K562 (cell line): ENCODE measurements around the gene NIN. TPM values are rescaled to one million over a fixed set of nuclear protein-coding genes. Genes with fewer than 3 reads are reported as not detected.

Source experiments
- ATAC-seq: fragments of 200-7000 bp; cut with Tn5 transposase; 3 replicates; pipeline ENCODE4 v1.9.1; 2020; ENCODE audit warnings: moderate library complexity
- BruUV-seq: library from RNA; stranded (reverse); fragments of 400-500 nt; replicated peaks from 2 replicates; lab custom pipeline; 2021; lab: Mats Ljungman, UMichigan
- CTCF ChIA-PET: fragments of 300-600 bp; formaldehyde crosslinking; extraction: SDS; loops from one replicate; lab custom pipeline; 2021; ENCODE audit warnings: low intra/inter-chr PET ratio; lab: Yijun Ruan, JAX
- POLR2A ChIA-PET: fragments of 300-600, 350-650 bp; sonication (Branson Sonifier 250); formaldehyde crosslinking; extraction: SDS; loops from one replicate; lab custom pipeline; 2021; ENCODE audit warnings: antibody characterized with exemption, inconsistent platforms; lab: Yijun Ruan, JAX
- DNase-seq, 4 experiments: peaks; one replicate each; pipeline versions ENCODE4 v3.0.0 to v3.0.0-alpha.2; 2011 to 2018; ENCODE audit warnings: low spot score in 3 of 4, mixed read lengths in 3 of 4; ENCODE audit errors: extremely low read depth in 1 of 4
- FAIRE-seq: peaks from 2 replicates; lab custom pipeline; 2011; peaks lifted over from hg19 to GRCh38; lab: Jason Lieb, UNC
- H2AFZ ChIP-seq: 2 replicates; pipeline ENCODE4 v1.6.0; 2011; ENCODE audit warnings: low read depth, low read length, control low read depth, inconsistent platforms
- H3K27ac ChIP-seq: fragments of 200-600 bp; 3 replicates; pipeline ENCODE4 v1.8.0; 2011; ENCODE audit warnings: low read depth, mild to moderate bottlenecking, control low read depth, inconsistent platforms, low read length, moderate library complexity, mixed read lengths; ENCODE audit errors: extremely low read depth
- H3K27me3 ChIP-seq, 2 experiments: fragments of 300-600 bp in 1 of 2; 2 replicates in 1 of 2; 3 replicates in 1 of 2; pipeline versions ENCODE4 v1.6.0 to v1.8.0; 2011; ENCODE audit warnings: inconsistent platforms in 2 of 2, low read length in 2 of 2, mild to moderate bottlenecking in 1 of 2, mixed read lengths in 1 of 2, moderate library complexity in 1 of 2; ENCODE audit not compliant: control insufficient read depth in 2 of 2, insufficient read depth in 2 of 2
- H3K36me3 ChIP-seq: fragments of 300-600 bp; 3 replicates; pipeline ENCODE4 v1.8.0; 2011; ENCODE audit warnings: mild to moderate bottlenecking, low read length, inconsistent platforms; ENCODE audit not compliant: control insufficient read depth, insufficient read depth
- H3K4me1 ChIP-seq, 2 experiments: fragments of 200-600 bp in 1 of 2; replicated peaks in 1 of 2; 2 replicates in 1 of 2; 3 replicates in 1 of 2; pipeline versions ENCODE4 v1.5.1 to v1.8.0; 2011; ENCODE audit warnings: inconsistent platforms in 2 of 2, low read length in 2 of 2, mild to moderate bottlenecking in 1 of 2, mixed read lengths in 1 of 2, moderate library complexity in 1 of 2; ENCODE audit not compliant: control insufficient read depth in 2 of 2, insufficient read depth in 2 of 2
- H3K4me2 ChIP-seq: 2 replicates; pipeline ENCODE4 v1.6.1; 2011; ENCODE audit warnings: low read length, control low read depth, inconsistent platforms, mixed read lengths; ENCODE audit not compliant: insufficient read depth
- H3K4me3 ChIP-seq: fragments of 200-600 bp; sonication (generic), shearing (Covaris generic); 2 replicates; pipeline ENCODE4 v1.5.1; 2016; ENCODE audit warnings: control low read depth, inconsistent platforms
- H3K79me2 ChIP-seq: fragments of 200-600 bp; 3 replicates; pipeline ENCODE4 v1.8.0; 2011; ENCODE audit warnings: low read length, inconsistent platforms; ENCODE audit not compliant: control insufficient read depth, insufficient read depth
- H3K9ac ChIP-seq, 2 experiments: 2 replicates each; pipeline versions ENCODE4 v1.6.0 to v1.6.1; 2011; ENCODE audit warnings: low read depth in 2 of 2, low read length in 2 of 2, control low read depth in 1 of 2, inconsistent platforms in 1 of 2, mild to moderate bottlenecking in 1 of 2, mixed read lengths in 1 of 2; ENCODE audit not compliant: insufficient read depth in 1 of 2
- H3K9me1 ChIP-seq: one replicate; pipeline ENCODE4 v1.6.0; 2011; ENCODE audit warnings: inconsistent platforms, mild to moderate bottlenecking, low read length, moderate library complexity; ENCODE audit not compliant: control insufficient read depth, insufficient read depth
- H3K9me3 ChIP-seq: replicated peaks from 2 replicates; pipeline ENCODE4 v1.5.1; 2011; ENCODE audit warnings: low read depth, low read length, inconsistent platforms; ENCODE audit not compliant: control insufficient read depth, insufficient read depth
- H4K20me1 ChIP-seq: replicated peaks from 2 replicates; pipeline ENCODE4 v1.6.1; 2011; ENCODE audit warnings: low read length, inconsistent platforms, mixed read lengths; ENCODE audit not compliant: control insufficient read depth, insufficient read depth
- DPF2 ChIP-seq: fragments of 450-650 bp; IDR thresholded peaks from 2 replicates; pipeline ENCODE4 v1.6.1; 2016
- WGBS: fragments of 100-300 bp; shearing (Covaris generic); methylation state at CpG from one replicate; pipeline ENCODE4 v1.1.6; 2016; ENCODE audit warnings: low coverage, mixed read lengths; ENCODE audit not compliant: insufficient coverage; ENCODE audit errors: missing lambda C conversion rate; 5-methylcytosine and 5-hydroxymethylcytosine counted together
- in situ Hi-C: fragments of 300-500 bp; cut with MboI; formaldehyde crosslinking; loops from 4 replicates; pipeline ENCODE4 v1.15.0; 2018; ENCODE audit warnings: inconsistent platforms, mixed read lengths
- intact Hi-C: fragments of 100-400 bp; cut with micrococcal nuclease; formaldehyde crosslinking; loops from 2 replicates; pipeline ENCODE4 v1.14.2; 2022
- polyA plus RNA-seq, 8 experiments: library from polyadenylated mRNA; depleted of rRNA in 4 of 8; stranded (reverse) in 5 of 8; unstranded in 3 of 8; fragments of >200 nt; fragmentation: Nextera tagmentation in 2 of 8; fragmentation: Illumina TruSeq in 1 of 8; extraction: Ambion mirVana in 2 of 8; extraction: Trizol in 1 of 8; gene quantifications; 2 replicates each; pipeline versions ENCODE4 v1.2.1 to v1.2.3, GENCODE V29; 2011 to 2014; ENCODE audit warnings: inconsistent platforms in 1 of 8, missing spikeins in 1 of 8
- total RNA-seq, 7 experiments: library from RNA; depleted of rRNA in 6 of 7; stranded (reverse); fragments of >200 nt in 6 of 7; fragmentation: Illumina TruSeq in 2 of 7; extraction: Trizol in 2 of 7; gene quantifications; 2 replicates each; pipeline versions ENCODE4 v1.2.1 to v1.2.3, GENCODE V29; 2011 to 2021; ENCODE audit warnings: low replicate concordance in 1 of 7

The NIN gene
- total and polyA plus RNA-seq, 9 of the 15 experiments (the other 6 are each of a cell fraction or from before 2014, with no cell fraction given), result 0.84 to 8.4 (median 5.0) TPM

DNA sequence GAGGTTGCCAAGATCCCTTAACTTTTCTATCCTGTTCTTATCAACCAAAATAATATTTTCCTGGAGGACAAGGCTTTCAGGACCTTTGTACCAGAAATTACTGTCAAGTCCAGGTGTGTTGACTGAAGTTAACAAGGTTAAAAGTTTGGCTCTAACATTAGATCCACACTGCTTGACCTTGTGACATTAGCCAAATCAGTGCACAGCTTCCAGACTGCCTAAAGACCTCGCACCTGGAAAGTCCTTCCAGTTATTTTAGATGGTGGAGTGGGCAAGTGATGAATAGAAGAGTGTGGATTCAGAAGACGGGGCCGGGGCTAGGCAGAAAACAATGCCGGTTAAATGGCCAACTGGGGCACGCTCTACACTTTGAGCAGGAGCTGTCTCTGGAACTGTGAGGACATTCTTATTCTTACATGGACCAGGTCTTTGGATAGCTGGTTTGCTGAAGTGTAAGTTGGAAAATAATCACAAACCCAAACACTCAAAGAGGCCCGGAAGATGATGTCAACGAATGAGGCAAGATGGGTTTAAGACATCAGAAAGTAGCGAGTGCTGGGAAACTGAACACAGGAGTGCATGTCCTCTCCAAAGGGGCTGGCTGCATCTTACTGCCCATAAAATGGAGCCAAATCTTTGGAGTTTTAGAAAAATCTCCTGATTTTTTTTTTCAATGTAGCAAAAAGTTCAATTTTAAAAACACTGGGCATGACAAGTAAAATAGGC lies 56.3 kb downstream of the NIN start:
- POLR2A ChIA-PET, result no interaction called here
- intact Hi-C loops (loop anchor here (5.0 kb wide), 2 partner anchors 88 to 452 kb away; no protein-coding TSS in a partner anchor), in situ Hi-C loops (loop anchor here (5.0 to 25.0 kb wide), 3 partner anchors 232 to 650 kb away; no protein-coding TSS in a partner anchor)
- H2AFZ ChIP-seq, result no peak overlapping the region
- DNase-seq, result no peak
- TF ChIP-seq DPF2, result no peak
- peaks cover 6% of the 10 kb centered on the region; the same call in 1 of the 3 replicates for H3K36me3 ChIP-seq
- 46% methylated on average over 7 of the region's 8 CpGs for WGBS
- ATAC-seq, result no peak
- H3K79me2 ChIP-seq, result no peaks in the 10 kb centered on the region
- no peaks in the 10 kb centered on the region; a peak in 1 of 5 replicates for H3K4me1 ChIP-seq
- no peak overlapping the region for H3K9ac ChIP-seq
- no peaks in the 10 kb centered on the region for H3K9me1 ChIP-seq
- H3K4me3 ChIP-seq, result no peak overlapping the region
- no peak overlapping the region for H3K4me2 ChIP-seq
- H3K9me3 ChIP-seq, result no peaks in the 10 kb centered on the region
- no peak overlapping the region for H3K27ac ChIP-seq
- H3K27me3 ChIP-seq, result no peaks in the 10 kb centered on the region
- BruUV-seq, result no TSS peak
- no peak for FAIRE-seq
- CTCF ChIA-PET, result interaction anchor here (0.6 to 3.5 kb wide), 3 partner anchors 40 to 431 kb away, joined by 3 to 16 read pairs (median 3); no protein-coding TSS in a partner anchor
- H4K20me1 ChIP-seq, result no peaks in the 10 kb centered on the region
